Measurements from ENCODE around the gene ANXA9.
A peak's percentile ranks its signal among the peaks of the same experiment; 100 is the strongest.

Gene ANXA9

DNA sequence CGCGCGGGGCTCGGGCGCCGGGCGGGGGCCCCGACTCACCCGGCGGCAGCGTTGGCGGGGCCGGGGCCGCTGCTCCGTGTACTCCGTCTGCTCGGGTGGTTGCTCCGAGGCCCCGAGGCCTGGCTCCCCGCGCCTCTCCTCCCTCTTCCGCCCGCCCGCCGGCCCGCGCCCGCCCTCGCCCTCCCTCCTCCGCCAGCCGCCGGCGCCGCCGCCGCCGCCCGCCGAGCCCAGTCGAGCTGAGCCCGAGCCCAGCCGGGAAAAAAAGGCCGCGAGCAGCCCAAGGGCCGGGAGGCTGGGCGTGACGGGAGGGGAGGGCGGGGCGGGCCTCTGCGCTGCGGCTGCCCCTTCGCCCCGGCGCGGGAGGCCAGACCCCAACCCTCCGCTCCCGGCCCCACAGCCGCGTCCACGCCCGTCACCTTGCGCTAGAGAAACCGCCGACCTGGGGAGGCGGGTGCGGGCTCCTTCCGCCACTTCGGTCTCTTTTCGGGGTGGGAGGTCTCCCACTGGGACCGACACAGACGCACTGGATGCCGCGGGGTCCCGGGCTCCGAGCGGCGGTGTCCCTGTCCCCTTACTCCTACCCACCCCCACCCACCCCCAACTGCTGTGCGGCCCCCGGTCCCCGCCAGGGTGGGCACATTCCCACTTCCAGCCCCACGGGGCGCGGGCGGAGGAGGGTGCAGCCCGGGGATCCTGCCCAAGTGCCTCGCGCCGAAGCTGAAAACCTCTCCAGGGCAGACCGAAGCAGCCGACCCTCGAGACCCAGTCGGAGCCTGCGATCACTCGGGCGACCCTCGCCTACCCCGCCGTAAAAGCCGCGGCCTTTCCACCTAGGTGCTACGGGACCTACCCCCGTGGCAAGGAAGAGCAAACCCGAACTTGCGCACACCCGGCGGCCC lies 7.3 kb upstream of the ANXA9 start, which contains the start of gene CERS2:
Gene CERS2, minus strand, starts transcription at position 256 of the 899 bp plus-strand sequence. CDS start 5,745 bp downstream, outside the sequence.
- DNase-seq (ENCODE audit: low spot score), result no peak

DNA sequence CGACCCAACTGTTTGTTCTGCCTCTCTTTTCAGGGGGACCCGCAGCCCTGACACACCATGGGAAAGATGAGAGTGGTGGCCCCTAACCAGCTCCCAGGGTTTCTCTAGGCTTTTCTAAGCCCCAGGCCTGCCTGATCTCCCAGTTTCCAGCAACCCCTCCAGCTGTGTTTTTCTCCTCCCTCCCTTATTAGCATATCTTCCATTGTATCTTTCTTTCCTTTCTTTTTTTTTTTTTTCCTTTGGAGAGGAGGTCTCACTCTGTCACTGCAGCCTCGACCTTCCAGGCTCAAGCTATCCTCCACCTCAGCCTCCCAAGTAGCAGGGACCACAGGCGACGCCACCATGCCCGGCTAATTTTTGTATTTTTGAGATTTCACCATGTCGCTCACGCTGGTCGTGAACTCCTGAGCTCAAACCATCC lies 5.7 kb upstream of the ANXA9 start:
- DNase-seq (ENCODE audit: low spot score), result no peak

DNA sequence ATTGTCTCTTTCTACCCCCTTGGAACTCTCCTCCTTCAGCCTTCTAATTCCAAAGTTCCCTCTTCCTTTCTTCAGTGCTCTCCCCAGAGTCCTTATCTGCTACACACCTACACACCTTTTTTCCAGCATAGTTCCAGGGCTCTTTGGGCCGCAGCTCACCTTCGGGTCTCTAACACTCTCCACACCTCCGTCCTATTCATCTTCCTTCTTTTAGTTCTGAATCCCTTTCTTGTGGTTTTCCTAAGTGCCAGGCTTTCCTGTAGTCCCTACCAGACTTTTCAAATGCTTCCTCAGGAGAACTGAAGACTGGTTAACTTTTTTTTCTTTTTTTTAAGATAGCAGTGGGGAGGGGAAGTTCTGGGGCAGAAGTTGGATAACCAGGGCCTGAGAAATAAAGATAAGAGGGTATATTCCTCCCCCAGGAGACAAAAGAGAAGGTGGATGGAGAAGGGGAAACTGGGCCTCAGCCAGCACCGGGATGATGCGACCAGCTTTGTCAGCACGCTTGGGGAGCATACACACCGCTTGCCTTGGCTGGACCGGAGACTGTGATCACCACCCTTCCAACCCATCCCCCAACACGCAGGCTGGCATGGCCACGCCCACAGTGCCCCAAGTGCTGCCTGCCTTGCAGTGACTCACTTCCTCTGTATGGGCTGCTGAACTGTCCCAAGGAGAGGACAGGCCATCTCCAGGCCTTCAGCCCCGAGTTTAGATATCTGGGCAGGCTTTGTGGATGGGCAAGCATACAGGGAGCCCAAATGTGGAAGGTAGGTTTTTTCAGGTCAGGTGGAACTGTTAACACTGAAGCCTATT lies 5.0 kb upstream of the ANXA9 start:
- peak; percentile 91 for DNase-seq (ENCODE audit: low spot score)

DNA sequence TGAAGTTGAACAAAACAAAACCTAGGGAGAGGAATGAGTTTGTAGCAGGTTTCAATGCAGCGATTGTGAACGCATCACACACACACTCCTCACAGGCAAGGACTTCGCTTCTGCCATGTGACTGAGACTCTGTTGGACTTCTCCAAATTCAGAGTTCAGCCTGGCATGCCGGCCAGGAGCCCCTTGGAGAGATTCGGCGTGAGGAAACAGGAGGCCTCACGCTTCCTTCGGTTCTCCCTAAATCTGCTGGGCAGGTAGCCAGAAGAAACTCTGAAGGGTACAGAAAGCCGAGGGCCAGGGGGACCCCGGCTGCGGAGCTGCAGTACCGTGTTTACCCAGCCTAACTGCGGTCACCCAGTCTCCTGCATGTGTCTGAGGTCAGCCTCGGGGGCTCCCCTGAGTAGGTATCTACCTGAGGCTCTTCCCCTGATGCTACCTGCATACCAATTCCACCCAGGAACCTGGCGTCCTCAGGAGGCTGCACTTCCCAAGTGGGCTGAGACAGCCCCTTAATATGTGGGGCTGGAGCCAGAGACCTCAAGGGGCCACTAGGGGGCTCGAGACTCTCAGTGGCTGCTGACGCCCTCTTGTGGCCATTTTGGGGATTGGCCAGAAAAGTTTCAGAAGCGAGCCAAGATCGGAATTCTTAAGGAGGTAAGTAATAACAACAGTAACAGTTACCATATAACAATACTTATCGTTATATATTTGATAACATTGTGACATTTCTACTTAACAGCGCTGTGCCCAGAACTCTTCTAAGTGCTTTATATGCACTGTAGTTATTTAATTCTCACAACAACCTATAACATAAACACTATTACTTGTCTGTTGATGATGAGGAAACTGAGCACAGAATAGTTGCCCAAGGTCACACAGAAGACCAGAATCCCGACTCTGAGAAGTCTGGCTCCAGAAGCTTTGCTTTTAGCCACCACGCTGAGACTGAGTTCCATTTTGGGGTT lies 2.7 kb upstream of the ANXA9 start:
- peak; percentile 95 for DNase-seq (ENCODE audit: low spot score)

DNA sequence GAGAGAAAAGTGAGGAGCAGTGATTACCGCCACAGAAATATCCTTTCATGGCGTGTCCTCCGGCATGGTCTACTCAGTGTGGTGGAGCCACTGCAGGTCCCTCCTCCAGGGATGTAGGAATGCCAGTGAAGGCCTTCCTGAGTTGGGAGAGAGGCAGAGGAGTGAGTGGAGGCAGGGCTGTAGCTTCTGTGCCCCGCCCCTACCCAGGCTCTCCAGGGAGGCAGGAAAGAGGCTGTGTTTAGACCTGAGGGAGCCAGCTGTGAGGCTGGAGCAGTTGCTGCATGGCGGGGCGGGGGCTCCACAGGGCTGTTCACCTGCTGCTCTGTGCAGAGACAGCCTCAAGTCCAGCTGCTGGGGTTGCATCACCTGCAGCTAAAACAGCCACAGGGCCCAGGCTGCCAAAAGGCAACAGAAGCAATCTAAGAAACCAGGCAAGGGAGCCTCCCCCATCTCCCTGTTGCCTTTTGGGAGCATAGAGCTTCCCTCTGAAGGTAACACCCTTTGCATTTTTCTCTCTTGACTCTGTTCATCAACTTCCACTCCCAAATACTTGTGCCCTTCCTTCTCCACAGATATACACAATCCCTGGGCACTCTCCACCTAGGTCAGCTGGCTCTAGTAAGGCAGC lies 801 bp upstream of the ANXA9 start:
- DNase-seq (ENCODE audit: low spot score), result no peak

DNA sequence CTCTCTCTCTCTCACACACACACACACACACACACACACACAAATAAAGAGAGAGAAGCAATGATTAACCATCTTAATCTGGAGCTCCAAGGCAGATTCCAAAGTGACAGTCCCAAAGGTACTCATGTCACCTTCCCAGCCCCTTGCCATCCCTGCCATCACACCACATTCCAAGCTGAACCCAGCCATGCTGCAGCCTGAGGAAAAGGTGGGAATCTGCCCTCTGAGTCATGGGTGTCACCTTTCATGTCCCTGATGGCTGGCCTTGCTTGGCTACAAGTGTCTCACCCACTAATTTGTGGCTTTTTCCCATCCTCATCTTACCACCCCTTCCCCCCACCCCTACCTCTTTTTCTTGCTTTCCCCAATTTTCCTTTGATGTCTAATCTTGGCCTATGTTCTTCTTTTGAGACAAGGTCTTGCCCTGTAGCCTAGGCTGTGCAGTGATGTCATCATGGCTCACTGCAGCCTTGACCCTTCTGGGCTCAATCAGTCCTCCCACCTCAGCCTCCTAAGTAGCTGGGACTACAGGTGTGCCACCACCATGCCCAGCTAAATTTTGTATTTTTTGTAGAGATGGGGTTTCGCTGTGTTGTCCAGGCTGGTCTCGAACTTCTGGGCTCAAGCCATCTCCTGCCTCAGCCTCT lies 3.2 kb downstream of the ANXA9 start:
- no peak for DNase-seq (ENCODE audit: low spot score)

DNA sequence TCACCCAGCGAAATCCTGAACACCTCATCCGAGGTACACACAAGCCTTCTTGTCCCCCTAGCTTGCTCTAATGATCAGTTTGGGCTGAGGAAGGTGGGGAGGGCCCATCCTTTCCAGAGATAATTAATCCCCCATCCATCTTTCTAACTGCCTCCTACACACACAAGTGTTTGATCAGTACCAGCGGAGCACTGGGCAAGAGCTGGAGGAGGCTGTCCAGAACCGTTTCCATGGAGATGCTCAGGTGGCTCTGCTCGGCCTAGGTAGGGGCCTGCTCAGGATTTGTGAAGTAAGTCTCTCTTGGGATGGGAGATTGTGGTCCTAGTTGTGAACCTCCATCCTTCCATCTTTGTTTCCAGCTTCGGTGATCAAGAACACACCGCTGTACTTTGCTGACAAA lies 5.8 kb downstream of the ANXA9 start:
- DNase-seq (ENCODE audit: low spot score), result no peak

DNA sequence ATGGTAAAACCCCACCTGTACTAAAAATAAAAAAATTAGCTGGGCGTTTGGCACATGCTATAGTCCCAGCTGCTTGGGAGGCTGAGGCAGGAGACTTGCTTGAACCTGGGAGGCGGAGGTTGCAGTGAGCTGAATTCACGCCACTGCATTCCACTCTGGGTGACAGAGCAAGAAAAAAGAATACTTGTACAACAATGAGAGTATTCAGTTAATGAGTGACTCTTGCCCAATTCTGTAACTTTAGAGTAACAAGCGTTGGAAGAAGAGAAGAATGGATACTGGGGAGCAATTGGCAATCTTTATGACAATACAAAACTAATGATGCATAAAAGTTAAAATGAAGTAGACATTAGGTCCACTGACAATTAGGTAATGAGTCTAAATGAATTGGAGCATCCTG lies 10.5 kb downstream of the ANXA9 start:
- DNase-seq (ENCODE audit: low spot score), result no peak

DNA sequence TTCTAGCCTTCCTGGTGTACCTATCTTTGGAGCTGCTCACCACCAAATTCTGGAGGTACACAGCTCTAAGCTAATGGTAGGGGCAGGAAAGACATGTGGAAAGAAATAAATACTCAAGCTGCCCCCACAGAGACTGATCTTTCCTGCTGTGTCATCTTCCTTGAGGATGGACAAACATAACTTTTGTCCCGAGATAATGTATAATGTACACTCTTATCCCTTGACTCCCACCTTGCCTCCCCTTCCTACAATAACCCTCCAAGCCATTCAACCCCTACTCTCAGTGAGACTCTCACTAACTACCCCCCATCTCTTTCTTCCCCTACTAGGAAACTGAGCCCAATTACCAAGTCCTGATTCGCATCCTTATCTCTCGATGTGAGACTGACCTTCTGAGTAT lies 12.2 kb downstream of the ANXA9 start:
- DNase-seq (ENCODE audit: low spot score), result no peak

DNA sequence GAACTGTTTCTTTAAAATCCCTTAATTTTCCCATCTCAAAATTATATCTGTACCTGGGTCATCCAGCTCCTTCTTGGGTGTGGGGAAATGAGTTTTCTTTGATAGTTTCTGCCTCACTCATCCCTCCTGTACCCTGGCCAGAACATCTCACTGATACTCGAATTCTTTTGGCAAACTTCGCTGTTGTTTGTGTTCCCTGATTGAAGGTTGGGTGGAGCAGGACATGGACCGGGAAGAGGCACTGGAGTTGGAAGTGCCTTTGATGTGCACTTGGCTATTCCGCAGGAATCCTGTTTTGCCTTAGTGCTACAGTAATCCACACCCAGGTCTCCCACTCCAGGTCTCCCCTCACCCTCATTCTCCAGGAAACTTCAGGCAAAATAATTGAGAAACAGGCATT lies 13.4 kb downstream of the ANXA9 start:
- no peak for DNase-seq (ENCODE audit: low spot score)

DNA sequence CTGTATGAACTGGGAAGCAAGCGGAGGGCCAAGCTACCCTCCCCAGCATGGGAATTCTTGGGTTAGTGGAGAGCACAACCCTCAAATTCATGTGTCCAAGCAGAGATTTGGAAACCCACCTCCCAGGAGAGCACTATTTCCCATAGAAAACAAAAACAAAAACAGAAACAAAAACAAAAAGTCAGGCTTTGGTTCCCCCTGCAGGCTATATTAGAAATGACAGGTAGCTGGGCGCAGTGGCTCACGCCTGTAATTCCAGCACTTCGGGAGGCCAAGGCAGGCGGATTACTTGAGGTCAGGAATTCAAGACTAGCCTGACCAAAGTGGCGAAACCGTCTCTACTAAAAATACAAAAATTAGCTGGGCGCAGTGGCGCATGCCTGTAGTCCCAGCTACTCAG lies 13.8 kb downstream of the ANXA9 start:
- no peak for DNase-seq (ENCODE audit: low spot score)

DNA sequence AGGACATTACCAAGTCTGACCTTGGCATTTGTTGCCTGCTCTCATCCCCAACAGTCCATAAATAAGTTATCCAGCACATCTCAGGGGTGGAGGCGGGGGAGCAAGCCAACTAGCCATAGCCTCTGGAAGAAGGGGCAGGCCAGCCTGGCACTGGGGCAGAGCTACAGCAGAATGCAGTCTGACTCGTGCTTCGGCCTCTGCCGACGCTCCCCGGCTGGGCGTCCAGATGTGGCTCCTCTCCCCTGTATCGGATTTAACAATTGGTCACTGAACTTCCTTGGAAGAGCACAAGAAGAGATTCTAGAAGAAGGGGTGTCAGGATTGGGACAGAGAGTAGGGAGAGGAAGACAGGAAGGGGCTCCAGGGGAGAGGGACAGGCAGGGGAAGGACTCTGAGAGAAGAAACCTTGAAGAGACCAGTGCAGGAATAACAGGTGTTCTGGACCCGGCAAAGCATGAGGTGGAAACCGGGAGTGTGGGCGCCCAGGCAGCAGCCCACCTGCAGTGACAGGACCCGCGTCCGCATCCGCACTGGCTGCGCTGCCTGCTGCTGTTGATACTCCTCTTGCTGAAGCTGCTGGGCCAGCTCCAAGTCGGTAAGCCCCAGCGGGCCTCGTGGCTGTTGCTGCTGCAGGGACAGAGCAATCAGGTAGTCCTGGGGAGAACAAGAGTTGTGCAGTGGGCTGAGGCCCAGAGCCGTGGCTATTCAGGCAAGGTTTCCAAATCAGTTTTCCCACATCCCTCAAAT lies 15.2 kb downstream of the ANXA9 start:
- no peak for DNase-seq (ENCODE audit: low spot score)

DNA sequence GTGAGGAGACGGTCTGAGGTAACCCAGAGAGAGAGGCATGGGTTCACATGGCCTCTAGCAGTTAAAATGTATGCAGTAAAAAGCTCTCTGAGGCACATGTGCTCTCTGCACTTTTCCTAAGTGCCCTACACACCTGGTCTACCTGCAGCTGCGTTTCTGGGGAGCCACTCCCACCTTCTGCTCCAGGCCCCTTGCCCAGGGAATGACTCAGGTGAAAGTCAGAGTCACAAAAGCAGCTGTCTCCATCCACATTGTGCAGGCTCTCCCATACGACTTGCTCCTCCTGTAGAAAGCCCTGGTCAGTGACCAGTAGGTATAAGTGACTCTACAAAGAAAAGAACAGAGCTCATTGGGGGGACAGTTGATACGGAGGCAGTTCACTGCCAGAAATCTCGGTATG lies 15.9 kb downstream of the ANXA9 start:
- DNase-seq (ENCODE audit: low spot score), result no peak

DNA sequence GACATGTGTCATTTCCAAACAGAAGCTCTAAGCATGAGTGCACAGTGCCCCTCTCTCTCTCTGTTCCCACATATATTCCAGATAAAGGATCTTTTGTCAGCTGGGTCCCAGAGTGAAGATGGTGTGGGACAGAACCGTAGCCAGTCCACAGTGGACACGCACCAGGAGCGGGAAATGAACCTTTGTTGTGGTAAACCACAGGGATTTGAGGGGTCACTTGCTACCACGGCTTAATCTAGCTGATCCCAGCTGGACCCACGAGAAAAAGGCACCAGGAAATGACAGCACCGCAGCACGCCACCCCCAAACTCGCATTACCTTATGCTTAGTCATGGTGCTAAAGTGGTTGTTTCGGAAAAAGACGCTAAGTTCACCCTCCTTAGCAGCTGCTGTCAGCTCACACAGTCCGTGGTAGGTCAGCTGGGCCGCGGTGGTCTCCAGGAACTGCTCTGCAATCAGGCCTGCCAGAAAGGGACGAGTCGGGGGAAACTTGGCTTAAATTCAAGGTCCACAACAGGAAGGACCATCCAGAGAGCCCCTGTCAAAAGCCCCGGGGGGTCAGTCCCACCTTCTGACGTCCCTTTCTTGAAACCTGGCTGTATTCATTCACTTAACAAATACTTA lies 17.1 kb downstream of the ANXA9 start:
- peak; percentile 85 for DNase-seq (ENCODE audit: low spot score)

DNA sequence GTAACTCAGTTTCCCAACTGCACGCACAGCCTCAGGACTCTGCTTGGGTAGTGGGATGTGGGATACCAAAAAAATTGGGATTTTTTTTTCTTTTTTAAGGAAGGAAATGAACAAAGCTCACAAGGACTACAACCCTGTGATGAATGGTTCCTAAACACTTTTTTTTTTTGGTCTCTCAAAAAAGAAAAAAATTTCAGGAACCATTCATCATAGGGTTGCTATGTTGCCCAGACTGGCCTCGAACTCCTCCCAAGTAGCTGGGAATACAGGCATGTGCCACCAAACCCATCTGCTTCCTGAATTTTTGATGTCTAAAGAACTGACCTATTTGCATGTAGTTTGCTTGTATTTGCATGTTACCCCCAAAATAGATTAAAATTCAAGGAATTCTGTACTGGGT lies 17.8 kb downstream of the ANXA9 start:
- no peak for DNase-seq (ENCODE audit: low spot score)

DNA sequence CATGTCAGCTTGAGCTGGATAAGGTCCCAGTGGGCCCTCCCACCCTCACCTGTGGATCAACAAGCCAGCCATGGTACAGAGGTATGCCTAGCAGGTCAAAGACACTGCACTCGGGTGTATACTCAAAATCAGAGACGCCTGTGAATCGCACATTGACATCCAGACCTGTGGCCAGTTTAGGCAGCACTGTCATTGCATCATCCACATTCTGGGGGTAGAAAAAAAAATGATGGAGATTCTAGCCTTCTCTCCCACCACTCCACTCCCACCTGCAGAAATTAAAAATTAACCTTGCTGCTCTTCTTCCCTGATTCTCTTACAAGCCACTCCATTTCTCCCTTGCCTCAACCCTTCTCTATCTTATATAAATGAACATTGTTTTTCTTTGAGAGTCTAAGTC lies 18.3 kb downstream of the ANXA9 start:
- DNase-seq (ENCODE audit: low spot score), result no peak

DNA sequence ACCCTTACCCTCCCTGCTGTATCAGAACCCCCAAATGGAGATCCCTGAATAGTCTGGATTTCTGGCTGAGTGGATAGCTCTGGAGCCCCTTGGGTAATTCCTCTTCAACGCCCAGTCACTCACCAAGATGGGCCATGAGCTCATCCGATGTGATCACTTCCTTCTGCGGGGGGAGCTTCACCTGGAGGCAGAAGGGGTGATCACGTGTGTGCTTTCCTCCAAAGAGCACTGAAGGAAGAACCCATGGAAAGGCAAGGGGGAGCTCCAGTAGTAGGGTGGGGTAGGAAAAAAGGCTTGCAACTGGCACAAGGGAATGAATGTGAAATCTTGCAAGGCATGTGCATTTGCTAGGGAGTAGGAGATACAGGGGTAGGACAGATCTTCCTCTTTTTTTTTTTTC lies 19.5 kb downstream of the ANXA9 start:
- DNase-seq (ENCODE audit: low spot score), result no peak

DNA sequence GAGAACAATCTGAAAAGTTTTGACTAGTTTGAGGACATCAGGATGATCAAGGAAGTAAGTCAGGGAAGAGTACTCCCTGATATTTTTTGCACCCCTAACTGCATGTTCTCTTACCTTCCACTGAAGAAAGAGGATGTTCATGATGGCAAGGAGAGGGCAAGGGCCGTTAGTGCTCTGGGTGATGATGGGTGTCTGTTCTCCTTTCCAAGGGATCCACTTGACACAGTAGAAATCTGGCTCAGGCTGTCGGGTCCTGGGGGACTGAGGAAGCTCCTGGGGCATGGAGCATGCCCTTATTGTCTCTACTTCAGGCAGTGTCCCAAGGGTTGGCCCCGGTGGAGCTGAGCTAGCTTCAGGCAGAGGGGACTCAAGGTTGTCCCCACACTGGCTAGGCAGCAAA lies 20.0 kb downstream of the ANXA9 start:
- DNase-seq (ENCODE audit: low spot score), result no peak

DNA sequence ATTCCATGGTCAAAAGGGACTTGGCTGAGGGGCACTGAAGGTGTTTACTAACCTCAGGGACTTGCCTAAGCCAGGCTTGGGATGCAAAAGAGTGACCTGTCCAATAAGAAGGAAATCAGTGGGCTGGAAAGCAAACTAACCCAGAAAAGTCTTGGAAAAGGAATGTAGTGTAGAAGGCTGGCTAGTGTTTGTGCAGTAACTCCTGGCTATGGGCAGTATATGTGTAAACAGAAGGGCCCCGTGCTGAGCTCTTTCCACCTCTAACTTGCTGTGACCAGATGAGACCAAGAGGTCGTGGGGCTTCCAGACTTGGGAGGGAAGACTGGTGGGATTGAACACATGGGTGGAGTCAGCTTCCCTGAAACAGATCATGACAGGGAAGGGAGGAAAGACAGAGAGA lies 20.5 kb downstream of the ANXA9 start:
- no peak for DNase-seq (ENCODE audit: low spot score)

DNA sequence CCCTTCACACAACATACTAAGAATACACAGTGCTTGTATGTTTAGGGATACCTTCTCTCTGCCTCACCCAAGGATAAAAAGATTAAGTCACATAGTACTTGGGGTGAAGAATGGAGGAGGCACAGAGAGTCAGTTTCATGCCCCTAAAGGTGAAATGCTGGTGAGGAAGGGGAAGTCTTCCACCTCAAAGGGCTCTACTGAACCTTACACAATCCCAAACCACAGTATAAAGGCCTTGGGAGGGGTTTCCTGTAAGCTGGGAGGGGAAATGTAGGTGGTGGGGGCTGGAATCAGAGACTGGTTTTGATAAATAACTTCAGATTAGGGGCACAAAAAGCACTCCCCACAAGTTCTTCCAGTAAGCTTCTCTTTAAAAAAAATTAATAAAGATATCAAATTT lies 21.1 kb downstream of the ANXA9 start:
- no peak for DNase-seq (ENCODE audit: low spot score)

Measured in pons (tissue), 1 donor.